H9 (cell line): Measurements from ENCODE around the gene LIPM. TPM values are rescaled to one million over a fixed set of nuclear protein-coding genes. Genes with fewer than 3 reads are reported as not detected.

Source experiments
- DNase-seq: peaks from one replicate; pipeline ENCODE4 v3.0.0-alpha.2; 2017
- H2AFZ ChIP-seq: one replicate; pipeline ENCODE4 v1.6.1; 2013; ENCODE audit warnings: mild to moderate bottlenecking, low read length, control low read depth, moderate library complexity
- H2AK5ac ChIP-seq: 2 replicates; pipeline ENCODE4 v1.6.1; 2013; ENCODE audit warnings: low read length, control low read depth, mixed read lengths; ENCODE audit not compliant: insufficient read length
- H2BK120ac ChIP-seq: one replicate; pipeline ENCODE4 v1.6.1; 2013; ENCODE audit warnings: low read depth, mild to moderate bottlenecking, low read length, control low read depth, inconsistent platforms; ENCODE audit not compliant: poor library complexity, severe bottlenecking
- H2BK12ac ChIP-seq: 2 replicates; pipeline ENCODE4 v1.6.1; 2013; ENCODE audit warnings: low read length, control low read depth, mixed read lengths, low read depth; ENCODE audit not compliant: insufficient read length
- H2BK15ac ChIP-seq: 2 replicates; pipeline ENCODE4 v1.6.1; 2013; ENCODE audit warnings: low read depth, low read length, control low read depth
- H2BK20ac ChIP-seq: one replicate; pipeline ENCODE4 v1.6.1; 2013; ENCODE audit warnings: low read depth, mild to moderate bottlenecking, low read length, control low read depth, inconsistent platforms; ENCODE audit not compliant: poor library complexity, severe bottlenecking
- H2BK5ac ChIP-seq: 2 replicates; pipeline ENCODE4 v1.6.1; 2013; ENCODE audit warnings: low read length, control low read depth, mixed read lengths; ENCODE audit not compliant: insufficient read length
- H3K14ac ChIP-seq: 2 replicates; pipeline ENCODE4 v1.6.1; 2013; ENCODE audit warnings: low read length, control low read depth; ENCODE audit not compliant: insufficient read depth
- H3K18ac ChIP-seq: 2 replicates; pipeline ENCODE4 v1.6.1; 2013; ENCODE audit warnings: low read depth, mild to moderate bottlenecking, mixed read lengths, low read length, control low read depth; ENCODE audit not compliant: insufficient read length
- H3K23ac ChIP-seq: 2 replicates; pipeline ENCODE4 v1.6.1; 2013; ENCODE audit warnings: low read length, control low read depth, mixed read lengths, low read depth; ENCODE audit not compliant: insufficient read length
- H3K23me2 ChIP-seq: 2 replicates; pipeline ENCODE4 v1.6.1; 2013; ENCODE audit warnings: low read depth, mild to moderate bottlenecking, mixed read lengths, low read length, control low read depth; ENCODE audit not compliant: insufficient read length, poor library complexity, severe bottlenecking
- H3K27ac ChIP-seq: 2 replicates; pipeline ENCODE4 v1.5.1; 2013; ENCODE audit warnings: low read length, control low read depth, mixed read lengths, low read depth; ENCODE audit not compliant: insufficient read length
- H3K27me3 ChIP-seq: 2 replicates; pipeline ENCODE4 v1.6.1; 2013; ENCODE audit warnings: low read length, control low read depth, inconsistent platforms; ENCODE audit not compliant: insufficient read depth
- H3K4ac ChIP-seq: 2 replicates; pipeline ENCODE4 v1.6.1; 2013; ENCODE audit warnings: low read depth, mild to moderate bottlenecking, control low read depth, inconsistent platforms, low read length, moderate library complexity
- H3K4me1 ChIP-seq: 2 replicates; pipeline ENCODE4 v1.6.1; 2013; ENCODE audit warnings: low read length, control low read depth, inconsistent platforms; ENCODE audit not compliant: insufficient read depth
- H3K4me2 ChIP-seq: 2 replicates; pipeline ENCODE4 v1.6.1; 2013; ENCODE audit warnings: low read length, control low read depth, mixed read lengths; ENCODE audit not compliant: insufficient read length, insufficient read depth
- H3K56ac ChIP-seq: 2 replicates; pipeline ENCODE4 v1.6.1; 2013; ENCODE audit warnings: low read depth, mild to moderate bottlenecking, mixed read lengths, low read length, control low read depth; ENCODE audit not compliant: insufficient read length
- H3K79me1 ChIP-seq: 2 replicates; pipeline ENCODE4 v1.6.1; 2013; ENCODE audit warnings: low read depth, mild to moderate bottlenecking, moderate library complexity, low read length, control low read depth, inconsistent platforms; ENCODE audit not compliant: insufficient read depth, poor library complexity, severe bottlenecking
- H3K79me2 ChIP-seq: 2 replicates; pipeline ENCODE4 v1.6.1; 2013; ENCODE audit warnings: low read length, control low read depth, inconsistent platforms; ENCODE audit not compliant: insufficient read depth
- H3K9ac ChIP-seq: 2 replicates; pipeline ENCODE4 v1.6.1; 2013; ENCODE audit warnings: low read length, control low read depth, mixed read lengths; ENCODE audit not compliant: insufficient read length; ENCODE audit errors: extremely low read depth
- H3K9me3 ChIP-seq: one replicate; pipeline ENCODE4 v1.6.1; 2013; ENCODE audit warnings: low read depth, low read length, inconsistent platforms; ENCODE audit not compliant: control insufficient read depth
- H3T11ph ChIP-seq: one replicate; pipeline ENCODE4 v1.6.1; 2013; ENCODE audit warnings: mild to moderate bottlenecking, low read length, control low read depth, inconsistent platforms
- H4K20me1 ChIP-seq: one replicate; pipeline ENCODE4 v1.6.1; 2013; ENCODE audit not compliant: control insufficient read depth, insufficient read length, insufficient read depth
- H4K5ac ChIP-seq: 2 replicates; pipeline ENCODE4 v1.6.1; 2013; ENCODE audit warnings: low read depth, mild to moderate bottlenecking, mixed read lengths, low read length, control low read depth; ENCODE audit not compliant: insufficient read length
- H4K8ac ChIP-seq: replicated peaks from 2 replicates; pipeline ENCODE4 v1.6.1; 2013; ENCODE audit warnings: low read length, control low read depth, mixed read lengths, low read depth; ENCODE audit not compliant: insufficient read length
- H4K91ac ChIP-seq: 2 replicates; pipeline ENCODE4 v1.6.1; 2013; ENCODE audit warnings: low read depth, mild to moderate bottlenecking, moderate library complexity, mixed read lengths, low read length, control low read depth; ENCODE audit not compliant: insufficient read length
- H3K27ac Mint-ChIP-seq, 3 experiments: 2 replicates in 2 of 3; 3 replicates in 1 of 3; pipeline ENCODE4 v1.8.0; 2020 to 2021; ENCODE audit warnings: mixed read lengths in 3 of 3, mild to moderate bottlenecking in 1 of 3, moderate library complexity in 1 of 3
- H3K27me3 Mint-ChIP-seq: 2 replicates; pipeline ENCODE4 v1.8.0; 2021; ENCODE audit warnings: low read depth, mild to moderate bottlenecking, moderate library complexity, mixed read lengths
- H3K36me3 Mint-ChIP-seq, 3 experiments: 2 replicates in 2 of 3; 3 replicates in 1 of 3; pipeline ENCODE4 v1.8.0; 2020 to 2021; ENCODE audit warnings: low read depth in 3 of 3, mixed read lengths in 3 of 3; ENCODE audit not compliant: insufficient read depth in 1 of 3
- H3K4me1 Mint-ChIP-seq, 2 experiments: 2 replicates each; pipeline ENCODE4 v1.8.0; 2020; ENCODE audit warnings: mixed read lengths in 2 of 2
- H3K4me3 Mint-ChIP-seq, 2 experiments: 2 replicates in 1 of 2; 3 replicates in 1 of 2; pipeline ENCODE4 v1.8.0; 2020 to 2021; ENCODE audit warnings: mild to moderate bottlenecking in 2 of 2, mixed read lengths in 2 of 2, moderate library complexity in 1 of 2
- H3K9me3 Mint-ChIP-seq, 2 experiments: 2 replicates in 1 of 2; 3 replicates in 1 of 2; pipeline ENCODE4 v1.8.0; 2020; ENCODE audit warnings: mild to moderate bottlenecking in 2 of 2, mixed read lengths in 2 of 2, moderate library complexity in 1 of 2
- CTCF ChIP-seq: fragments of 200-600 bp; sonication (generic); conservative IDR thresholded peaks from 3 replicates; pipeline ENCODE4 v1.8.0; 2021; ENCODE audit warnings: antibody characterized with exemption, mild to moderate bottlenecking
- WGBS: extraction: QIAGEN DNeasy Blood & Tissue Kit; methylation state at CpG from one replicate; pipeline ENCODE4 v1.1.7; 2013; ENCODE audit warnings: missing lambda C conversion rate, low lambda C conversion rate, mixed read lengths; ENCODE audit not compliant: insufficient read length; ENCODE audit errors: extremely low coverage; 5-methylcytosine and 5-hydroxymethylcytosine counted together
- total RNA-seq: library from RNA; stranded (reverse); gene quantifications from 2 replicates; pipeline ENCODE4 v1.2.1, GENCODE V29; 2021

LIPM gene
- total RNA-seq, 1 experiment from 2014 or later, result not detected

GRCh38 chr10:88792661-88793060 lies 9.9 kb upstream of the LIPM start:
- H3K9me3 Mint-ChIP-seq, result no peaks in the 10 kb centered on the region; a peak in 1 of 5 replicates
- Histone ChIP-seq H3K4me2 (no peak overlapping the region), H2AFZ (no peak overlapping the region)

More at GRCh38 chr10:88792661-88793060, 9.9 kb upstream of the LIPM start:
- Histone ChIP-seq H2BK5ac (no peak overlapping the region), H3K79me2 (no peaks in the 10 kb centered on the region), H4K5ac (no peak overlapping the region), H4K8ac (no peak overlapping the region), H3K27me3 (no peaks in the 10 kb centered on the region), H2BK15ac (no peak overlapping the region), H3T11ph (no peak overlapping the region), H3K18ac (no peak overlapping the region), H3K27ac (no peak overlapping the region), H3K4me1 (no peaks in the 10 kb centered on the region), H3K23ac (no peak overlapping the region), H2BK120ac (no peak overlapping the region), H2BK12ac (no peak overlapping the region), H3K23me2 (no peaks in the 10 kb centered on the region), H3K9ac (no peak overlapping the region), H2AK5ac (no peak overlapping the region), H4K91ac (no peak overlapping the region), H3K56ac (no peak overlapping the region), H4K20me1 (no peaks in the 10 kb centered on the region), H3K4ac (no peak overlapping the region), H3K9me3 (no peaks in the 10 kb centered on the region), H2BK20ac (no peak overlapping the region), H3K79me1 (no peaks in the 10 kb centered on the region), H3K14ac (no peak overlapping the region)
- no peak overlapping the region; a peak in 1 of 7 replicates for H3K27ac Mint-ChIP-seq
- no peak overlapping the region for H3K4me3 Mint-ChIP-seq
- H3K36me3 Mint-ChIP-seq, result no peaks in the 10 kb centered on the region
- no peaks in the 10 kb centered on the region for H3K27me3 Mint-ChIP-seq
- no CpG with 5 or more reads among the region's 4 CpGs for WGBS
- DNase-seq, result no peak
- no peak for TF ChIP-seq CTCF
- peaks cover 3 to 9% of the 10 kb centered on the region in 2 experiments; a peak in 3 of 4 replicates for H3K4me1 Mint-ChIP-seq
